ENCODE measurements around the gene ASCL2. TPM values are rescaled to one million over a fixed set of nuclear protein-coding genes. Genes with fewer than 3 reads are reported as not detected.

ASCL2 gene
- total RNA-seq, 4 donors from 2014 or later: 0.27 TPM; not detected in 3

GRCh38 chr11:2262301-2263070 lies 7.9 kb downstream of the ASCL2 start:
- 84 to 92% methylated on average over 3 to 6 of the region's 18 CpGs for WGBS, 2 donors (ENCODE audit: low coverage in 1 of 2)

DNA sequence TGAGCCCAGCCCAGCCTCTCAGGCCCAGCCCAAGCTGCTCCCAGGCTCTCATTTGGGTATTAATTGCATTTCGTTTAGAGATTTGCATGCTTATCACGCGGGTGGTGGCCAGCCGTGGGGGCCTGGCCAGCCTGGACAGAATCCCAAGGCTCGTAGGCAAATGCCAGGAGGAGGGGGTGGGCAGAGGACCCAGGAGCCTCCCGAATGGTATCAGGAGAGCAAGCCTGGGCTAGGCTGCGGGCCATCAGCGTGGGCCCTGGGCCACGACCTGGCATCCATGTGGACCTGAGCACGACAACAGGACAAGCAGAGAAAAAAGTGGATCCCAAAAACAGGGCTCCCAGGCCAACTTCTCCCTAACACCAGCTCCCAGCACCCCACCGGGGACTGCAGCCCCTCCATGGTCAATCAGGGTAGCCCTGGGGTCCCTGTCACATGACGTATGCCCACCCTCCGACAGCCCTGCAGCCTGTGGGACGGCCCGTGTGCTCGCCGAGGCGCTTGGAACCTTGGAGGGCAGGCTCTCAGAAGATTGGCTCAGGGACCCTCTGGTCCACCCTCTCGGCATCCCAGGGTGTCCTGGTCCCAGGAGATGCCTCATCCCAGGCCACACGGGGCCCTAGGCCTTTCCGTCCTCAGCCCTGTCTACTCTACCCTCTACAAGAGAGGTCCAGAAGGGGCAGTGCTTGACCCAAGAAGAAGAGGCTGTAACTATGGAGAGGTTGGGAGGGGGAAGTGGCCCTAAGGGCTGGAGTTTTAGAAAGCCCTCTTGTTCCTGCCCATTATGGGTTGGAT lies 8.8 kb downstream of the ASCL2 start:
- H3K36me3 ChIP-seq: no peaks in the 10 kb centered on the region
- no peaks in the 10 kb centered on the region for H3K4me1 ChIP-seq
- peaks cover 45% of the 10 kb centered on the region for H3K27me3 ChIP-seq
- H3K4me3 ChIP-seq: no peak overlapping the region
- no peaks in the 10 kb centered on the region for H3K9me3 ChIP-seq
- 80% methylated on average over 1 of the region's 21 CpGs; no CpG with 5 or more reads in 1 of the 2 donors for WGBS, 2 donors (ENCODE audit: low coverage in 1 of 2)
- no peak for TF ChIP-seq POLR2AphosphoS5 (IDR thresholded peaks at IDR 0.05)
- no peak for TF ChIP-seq CTCF (IDR thresholded peaks at IDR 0.05)
- no peak for TF ChIP-seq EP300 (IDR thresholded peaks at IDR 0.05)
- TF ChIP-seq POLR2A (IDR thresholded peaks at IDR 0.05): no peak
- no peak overlapping the region for H3K27ac ChIP-seq
- ATAC-seq: no peak

More at GRCh38 chr11:2262301-2263070, 7.9 kb downstream of the ASCL2 start:
- no peak overlapping the region for H3K27ac ChIP-seq
- TF ChIP-seq CTCF (IDR thresholded peaks at IDR 0.05): no peak
- TF ChIP-seq EP300 (IDR thresholded peaks at IDR 0.05): no peak
- TF ChIP-seq POLR2A (IDR thresholded peaks at IDR 0.05): no peak
- no peak for TF ChIP-seq POLR2AphosphoS5 (IDR thresholded peaks at IDR 0.05)
- no peak overlapping the region for H3K4me3 ChIP-seq
- H3K4me1 ChIP-seq: no peaks in the 10 kb centered on the region
- H3K9me3 ChIP-seq: no peaks in the 10 kb centered on the region
- no peak for ATAC-seq
- no peaks in the 10 kb centered on the region for H3K36me3 ChIP-seq
- H3K27me3 ChIP-seq: peaks cover 51% of the 10 kb centered on the region

- no peak for TF ChIP-seq POLR2A (IDR thresholded peaks at IDR 0.05)
- no peak for TF ChIP-seq CTCF (IDR thresholded peaks at IDR 0.05)
- TF ChIP-seq POLR2AphosphoS5 (IDR thresholded peaks at IDR 0.05): no peak
- TF ChIP-seq EP300 (IDR thresholded peaks at IDR 0.05): no peak
- H3K36me3 ChIP-seq: no peaks in the 10 kb centered on the region
- H3K27me3 ChIP-seq: peaks cover 45% of the 10 kb centered on the region
- ATAC-seq: no peak
- H3K9me3 ChIP-seq: peaks cover 0 to 2% (median 0%) of the 10 kb centered on the region in 3 donors
- H3K27ac ChIP-seq: no peak overlapping the region
- whole genome bisulfite sequencing, 2 donors (ENCODE audit: low coverage in 1 of 2): no CpG with 5 or more reads among the region's 26 CpGs
- no peaks in the 10 kb centered on the region for H3K4me1 ChIP-seq
- H3K4me3 ChIP-seq: no peak overlapping the region
Observed at GRCh38 chr11:2260491-2261364, 9.7 kb downstream of the ASCL2 start.

DNA sequence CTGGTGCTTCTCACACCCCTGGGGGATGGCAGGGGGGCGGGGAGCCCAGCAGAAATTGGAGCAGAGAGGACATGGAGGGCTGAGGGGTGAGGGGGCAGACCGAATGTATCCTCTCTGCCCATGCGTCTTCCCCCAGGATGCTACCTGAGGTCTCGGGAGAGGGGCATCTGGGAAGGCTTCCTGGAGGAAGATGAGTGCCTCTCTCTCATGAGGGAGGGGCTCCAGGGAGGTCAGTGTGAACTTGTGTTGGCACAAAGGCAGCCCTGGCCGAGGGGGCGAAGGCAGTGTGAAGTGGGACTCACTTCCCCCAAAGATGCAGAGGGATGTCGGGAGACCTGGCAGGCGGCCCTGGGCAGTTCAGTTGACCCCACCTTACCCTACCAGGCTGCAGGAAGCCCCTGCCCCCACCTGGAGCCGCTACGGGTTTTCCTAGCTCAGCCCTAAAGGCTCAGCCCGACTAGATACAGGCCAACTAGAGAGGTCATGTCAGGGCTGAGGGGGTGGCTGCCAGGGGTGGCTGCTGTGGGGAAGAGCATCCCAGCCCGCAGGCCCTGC lies 10.4 kb downstream of the ASCL2 start:
- no CpG with 5 or more reads among the region's 12 CpGs for WGBS, 2 donors (ENCODE audit: low coverage in 1 of 2)
- no peak overlapping the region for H3K4me3 ChIP-seq
- H3K27me3 ChIP-seq: peaks cover 45% of the 10 kb centered on the region
- H3K27ac ChIP-seq: no peak overlapping the region
- H3K4me1 ChIP-seq: no peaks in the 10 kb centered on the region
- TF ChIP-seq EP300 (IDR thresholded peaks at IDR 0.05) (no peak), CTCF (IDR thresholded peaks at IDR 0.05) (no peak), POLR2AphosphoS5 (IDR thresholded peaks at IDR 0.05) (no peak), POLR2A (IDR thresholded peaks at IDR 0.05) (no peak)
- no peak for ATAC-seq
- H3K9me3 ChIP-seq: peaks cover 0 to 6% (median 0%) of the 10 kb centered on the region in 3 donors
- no peaks in the 10 kb centered on the region for H3K36me3 ChIP-seq
